OCI-LY7 (cell line): ENCODE data around the gene IPO9. TPM values are rescaled to one million over a fixed set of nuclear protein-coding genes. Genes with fewer than 3 reads are reported as not detected.

Source experiments
- BruUV-seq: library from RNA; stranded (reverse); fragments of 400-500 nt; replicated peaks from 2 replicates; lab custom pipeline; 2021; lab: Mats Ljungman, UMichigan
- CTCF ChIA-PET: fragments of 300-600 bp; sonication (Branson Sonifier 250); formaldehyde crosslinking; loops from one replicate; lab custom pipeline; 2022; ENCODE audit warnings: antibody characterized with exemption; ENCODE audit not compliant: unreplicated experiment; lab: Charles Lee
- POLR2A ChIA-PET: fragments of 300-600 bp; sonication (Branson Sonifier 250); formaldehyde crosslinking; loops from one replicate; lab custom pipeline; 2022; ENCODE audit warnings: antibody characterized with exemption; lab: Charles Lee
- DNase-seq: peaks from one replicate; pipeline ENCODE4 v3.0.0-alpha.2; 2015; ENCODE audit warnings: low spot score
- H2AFZ ChIP-seq: fragments of 200-600 bp; sonication (generic), shearing (Covaris generic); 2 replicates; pipeline ENCODE4 v1.6.1; 2014; ENCODE audit warnings: mild to moderate bottlenecking, antibody characterized with exemption, low read length, moderate library complexity
- H3K27ac ChIP-seq: fragments of 200-600 bp; sonication (generic); 2 replicates; pipeline ENCODE4 v1.5.1; 2014; ENCODE audit warnings: mixed run types, low read depth, mild to moderate bottlenecking, moderate library complexity, low read length, inconsistent platforms; ENCODE audit not compliant: poor library complexity, severe bottlenecking
- H3K36me3 ChIP-seq: fragments of 200-600 bp; sonication (generic); 2 replicates; pipeline ENCODE4 v1.6.1; 2014; ENCODE audit warnings: mild to moderate bottlenecking, antibody characterized with exemption, low read length, moderate library complexity, mixed read lengths; ENCODE audit not compliant: insufficient read depth
- H3K4me1 ChIP-seq: fragments of 200-600 bp; sonication (generic); 2 replicates; pipeline ENCODE4 v1.5.1; 2014; ENCODE audit warnings: mild to moderate bottlenecking, low read length; ENCODE audit not compliant: insufficient read depth, poor library complexity, severe bottlenecking
- H3K4me2 ChIP-seq: fragments of 200-600 bp; sonication (generic); 2 replicates; pipeline ENCODE4 v1.6.1; 2014; ENCODE audit warnings: mild to moderate bottlenecking, low read length
- H3K4me3 ChIP-seq: fragments of 200-600 bp; sonication (generic); 2 replicates; pipeline ENCODE4 v1.5.1; 2014; ENCODE audit warnings: mild to moderate bottlenecking, low read depth, low read length; ENCODE audit not compliant: poor library complexity, severe bottlenecking
- H3K79me2 ChIP-seq: fragments of 200-600 bp; sonication (generic); 2 replicates; pipeline ENCODE4 v1.6.1; 2016; ENCODE audit warnings: low read depth, mild to moderate bottlenecking, low read length, moderate library complexity, mixed read lengths; ENCODE audit not compliant: insufficient read depth
- H3K9me2 ChIP-seq: fragments of 200-600 bp; sonication (generic); 2 replicates; pipeline ENCODE4 v1.6.1; 2016; ENCODE audit warnings: mild to moderate bottlenecking, low read length, mixed read lengths; ENCODE audit not compliant: insufficient read depth
- H3K9me3 ChIP-seq: fragments of 200-600 bp; sonication (generic); 2 replicates; pipeline ENCODE4 v1.6.1; 2014; ENCODE audit warnings: mild to moderate bottlenecking, mixed run types, low read length, mixed read lengths
- H4K20me1 ChIP-seq: fragments of 200-600 bp; sonication (generic); 2 replicates; pipeline ENCODE4 v1.6.1; 2014; ENCODE audit warnings: mild to moderate bottlenecking, antibody characterized with exemption, low read length, moderate library complexity, mixed read lengths; ENCODE audit not compliant: insufficient read depth
- CTCF ChIP-seq: fragments of 200-600 bp; sonication (generic); conservative IDR thresholded peaks from 2 replicates; pipeline ENCODE4 v1.5.1; 2014; ENCODE audit warnings: mild to moderate bottlenecking, antibody characterized with exemption, low read length, moderate library complexity, mixed read lengths
- EZH2phosphoT487 ChIP-seq: fragments of 200-600 bp; sonication (generic); IDR thresholded peaks from 2 replicates; pipeline ENCODE4 v1.6.1; 2018; ENCODE audit warnings: low read depth, borderline replicate concordance, mild to moderate bottlenecking, mixed run types, antibody characterized with exemption, low read length, moderate library complexity, mixed read lengths
- intact Hi-C: fragments of 100-400 bp; cut with micrococcal nuclease; formaldehyde crosslinking; loops from one replicate; pipeline ENCODE4 v1.10.0; 2022; ENCODE audit not compliant: unreplicated experiment
- microRNA-seq: library from miRNA; unstranded; fragments of <30 nt; microRNA quantifications from one replicate; pipeline ENCODE4 v1.2.0, GENCODE V29; 2022; ENCODE audit warnings: borderline replicate concordance
- small RNA-seq: library from RNA; depleted of rRNA; stranded (forward); fragments of <200 nt; gene quantifications from one replicate; pipeline ENCODE3, GENCODE V24; 2014
- total RNA-seq, 2 experiments: library from RNA; depleted of rRNA in 1 of 2; stranded (reverse); fragments of >200 nt in 1 of 2; shearing (Covaris generic) in 1 of 2; gene quantifications; 2 replicates each; pipeline ENCODE4 v1.2.3, GENCODE V29; 2014 to 2022

Gene IPO9
- total RNA-seq, 2 experiments from 2014 or later: 47.2 to 67.9 TPM

- intact Hi-C loops: no loop called here
- Histone ChIP-seq H3K4me2 (no peak overlapping the region), H3K79me2 (no peaks in the 10 kb centered on the region), H3K27ac (no peak overlapping the region), H3K4me1 (no peaks in the 10 kb centered on the region), H3K9me3 (no peaks in the 10 kb centered on the region), H3K9me2 (no peaks in the 10 kb centered on the region), H3K36me3 (no peaks in the 10 kb centered on the region), H3K4me3 (no peak overlapping the region), H4K20me1 (no peaks in the 10 kb centered on the region), H2AFZ (no peak overlapping the region)
- no peak for DNase-seq
- CTCF ChIA-PET: interaction anchor here (0.5 kb wide), 1 partner anchor 39 kb away, joined by 3 read pairs; no protein-coding TSS in a partner anchor
- no TSS peak for BruUV-seq
- TF ChIP-seq CTCF: no peak
- TF ChIP-seq EZH2phosphoT487: no peak
- POLR2A ChIA-PET: interaction anchor here (0.7 kb wide), 1 partner anchor 29 kb away, joined by 3 read pairs; no protein-coding TSS in a partner anchor
Observed at GRCh38 chr1:201930137-201930536, 101.2 kb downstream of the IPO9 start.

DNA sequence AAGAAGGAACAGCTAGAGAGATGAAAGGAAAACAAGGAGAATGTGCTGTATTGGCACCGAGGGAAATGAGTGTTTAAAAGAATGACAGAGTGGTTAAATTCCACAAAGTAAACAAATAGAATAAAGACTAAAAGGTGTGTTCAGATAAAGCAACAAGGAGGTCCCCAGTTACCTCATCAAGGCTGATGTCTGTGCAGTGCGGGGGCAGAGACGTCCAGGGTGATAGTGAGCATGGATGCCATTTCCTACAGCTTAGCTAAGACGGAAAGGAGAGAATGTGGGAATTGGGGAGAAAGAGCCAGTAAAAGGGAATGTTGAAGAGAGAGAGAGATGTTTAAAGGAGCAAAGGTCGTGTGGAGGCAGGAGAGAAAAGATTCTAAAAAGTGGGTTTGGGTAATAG, 101.8 kb downstream of the IPO9 start:
- no peaks in the 10 kb centered on the region for H3K4me1 ChIP-seq
- no peak overlapping the region for H2AFZ ChIP-seq
- ChIA-PET POLR2A (interaction anchor here (0.7 kb wide), 1 partner anchor 28 kb away, joined by 3 read pairs; no protein-coding TSS in a partner anchor), CTCF (no interaction called here)
- no peaks in the 10 kb centered on the region for H3K36me3 ChIP-seq
- H3K9me3 ChIP-seq: no peaks in the 10 kb centered on the region
- H3K27ac ChIP-seq: no peak overlapping the region
- no TSS peak for BruUV-seq
- H3K79me2 ChIP-seq: no peaks in the 10 kb centered on the region
- no peaks in the 10 kb centered on the region for H3K9me2 ChIP-seq
- H4K20me1 ChIP-seq: no peaks in the 10 kb centered on the region
- no peak overlapping the region for H3K4me2 ChIP-seq
- intact Hi-C loops: no loop called here
- TF ChIP-seq CTCF: no peak
- TF ChIP-seq EZH2phosphoT487: no peak
- DNase-seq: no peak
- H3K4me3 ChIP-seq: no peak overlapping the region

Small RNAs within 50 kb of the gene (microRNA-seq; reads per million reads assigned to microRNA genes)
- gene MIR1231 (not detected), gene MIR6739 (not detected)

Small RNAs within 50 kb of the gene (small RNA-seq; reads per million reads assigned to genes)
- gene MIR1231 (not detected), gene MIR6739 (not detected)

Other genes starting within 250 kb of the IPO9 start
- gene SHISA4, start 59.7 kb downstream of the IPO9 start, total RNA-seq (2014; rRNA removed; shearing (Covaris generic)): 0.46 TPM in 1 of 2 replicates, not detected in the other
- gene SHISA4, start 59.7 kb downstream of the IPO9 start, total RNA-seq (2022): not detected in 2 replicates
- gene LMOD1, start 117.4 kb downstream of the IPO9 start, total RNA-seq (2014; rRNA removed; shearing (Covaris generic)): not detected in 2 replicates
- not detected in 2 replicates for gene LMOD1, start 117.4 kb downstream of the IPO9 start, total RNA-seq (2022)
- gene TIMM17A, start 126.3 kb downstream of the IPO9 start, total RNA-seq (2014; rRNA removed; shearing (Covaris generic)): 41.2 and 43.8 TPM in 2 replicates
- gene TIMM17A, start 126.3 kb downstream of the IPO9 start, total RNA-seq (2022): 55.6 and 67.2 TPM in 2 replicates
- 14.7 and 22.7 TPM in 2 replicates for gene RNPEP, start 153.5 kb downstream of the IPO9 start, total RNA-seq (2014; rRNA removed; shearing (Covaris generic))
- gene RNPEP, start 153.5 kb downstream of the IPO9 start, total RNA-seq (2022): 50.9 and 52.1 TPM in 2 replicates
- gene ELF3, start 181.4 kb downstream of the IPO9 start, total RNA-seq (2014; rRNA removed; shearing (Covaris generic)): 0.09 TPM in 1 of 2 replicates, not detected in the other
- gene ELF3, start 181.4 kb downstream of the IPO9 start, total RNA-seq (2022): 0.18 and 0.44 TPM in 2 replicates